GM12891 (cell line): ENCODE data around the gene MARCHF3.
"Not testable (repeated sequence)": the region's sequence is repeated elsewhere in the genome, so short reads cannot be mapped to it uniquely, and the experiment has no call there.

Source experiments
- DNase-seq: peaks from one replicate; pipeline ENCODE4 v3.0.0; 2011; ENCODE audit warnings: low spot score; ENCODE audit not compliant: insufficient read length
- FAIRE-seq: peaks from 2 replicates; lab custom pipeline; 2011; peaks lifted over from hg19 to GRCh38; lab: Jason Lieb, UNC
- PAX5 ChIP-seq: IDR thresholded peaks from 2 replicates; pipeline ENCODE4 v1.6.1; 2011; ENCODE audit warnings: low read length, moderate library complexity, mild to moderate bottlenecking; ENCODE audit not compliant: insufficient read depth, severe bottlenecking
- POLR2A ChIP-seq: IDR thresholded peaks from 2 replicates; pipeline ENCODE4 v1.6.1; 2011; ENCODE audit warnings: low read depth, low read length, control low read depth
- POLR2AphosphoS5 ChIP-seq: IDR thresholded peaks from 2 replicates; pipeline ENCODE4 v1.6.1; 2011; ENCODE audit warnings: low read depth, low read length, control low read depth
- POU2F2 ChIP-seq: IDR thresholded peaks from 2 replicates; pipeline ENCODE4 v1.6.1; 2011; ENCODE audit warnings: low read depth, mild to moderate bottlenecking, control low read depth, low read length, moderate library complexity
- SPI1 ChIP-seq: IDR thresholded peaks from 2 replicates; pipeline ENCODE4 v1.6.1; 2011; ENCODE audit warnings: low read depth, low read length, control low read depth
- TAF1 ChIP-seq: IDR thresholded peaks from 2 replicates; pipeline ENCODE4 v1.6.1; 2011; ENCODE audit warnings: low read depth, low read length, control low read depth

The MARCHF3 gene

GRCh38 chr5:126947146-126948010, 83.0 kb downstream of the MARCHF3 start:
- peak; percentile 78 for FAIRE-seq

GRCh38 chr5:126942908-126943307, 87.5 kb downstream of the MARCHF3 start:
- not testable (repeated sequence) for DNase-seq, FAIRE-seq

More at GRCh38 chr5:126947146-126948010, 83.0 kb downstream of the MARCHF3 start:
- TF ChIP-seq POU2F2 (no peak), TAF1 (no peak), POLR2A (no peak), SPI1 (no peak), POLR2AphosphoS5 (no peak), PAX5 (no peak)
- no peak for DNase-seq

GRCh38 chr5:126941403-126941802, 89.0 kb downstream of the MARCHF3 start:
- DNase-seq (no peak), FAIRE-seq (peak; percentile 38)
- TF ChIP-seq POLR2A (no peak), SPI1 (no peak), TAF1 (no peak), POLR2AphosphoS5 (no peak)

- TF ChIP-seq POU2F2 (no peak), POLR2A (no peak), PAX5 (no peak), SPI1 (no peak), POLR2AphosphoS5 (no peak), TAF1 (no peak)
- FAIRE-seq (no peak), DNase-seq (no peak)
These were observed 90.5 kb downstream of the MARCHF3 start for GRCh38 chr5:126939887-126940286.

GRCh38 chr5:126938466-126938865, 91.9 kb downstream of the MARCHF3 start:
- DNase-seq (no peak), FAIRE-seq (no peak)
- no peak for TF ChIP-seq POU2F2
- TF ChIP-seq POLR2AphosphoS5: no peak
- TF ChIP-seq POLR2A: no peak
- TF ChIP-seq PAX5: no peak
- no peak for TF ChIP-seq SPI1
- no peak for TF ChIP-seq TAF1

- FAIRE-seq: no peak
These were observed 92.6 kb downstream of the MARCHF3 start for GRCh38 chr5:126937771-126938170.

GRCh38 chr5:126936775-126937418, 93.5 kb downstream of the MARCHF3 start:
- FAIRE-seq (no peak), DNase-seq (no peak)
- TF ChIP-seq SPI1 (no peak), TAF1 (no peak), POU2F2 (no peak), POLR2AphosphoS5 (no peak), POLR2A (no peak), PAX5 (no peak)

More at GRCh38 chr5:126937771-126938170, 92.6 kb downstream of the MARCHF3 start:
- TF ChIP-seq SPI1: no peak
- no peak for DNase-seq

- FAIRE-seq (no peak), DNase-seq (no peak)
- TF ChIP-seq TAF1: no peak
- TF ChIP-seq POU2F2: no peak
- no peak for TF ChIP-seq POLR2AphosphoS5
- TF ChIP-seq PAX5: no peak
- no peak for TF ChIP-seq POLR2A
- TF ChIP-seq SPI1: no peak
These were observed 98.2 kb downstream of the MARCHF3 start for GRCh38 chr5:126931963-126932660.

GRCh38 chr5:126928041-126928440, 102.3 kb downstream of the MARCHF3 start:
- FAIRE-seq: no peak

More at GRCh38 chr5:126928041-126928440, 102.3 kb downstream of the MARCHF3 start:
- no peak for DNase-seq
- no peak for TF ChIP-seq SPI1
- no peak for TF ChIP-seq PAX5
- TF ChIP-seq POU2F2: no peak
- no peak for TF ChIP-seq TAF1
- no peak for TF ChIP-seq POLR2AphosphoS5
